GM10266 (cell line): ENCODE data around the gene LRRIQ1.

ENCODE experiments used
- DNase-seq: peaks from one replicate; pipeline ENCODE4 v3.0.0; 2012; ENCODE audit errors: extremely low spot score
- CTCF ChIP-seq: IDR thresholded peaks from 2 replicates; pipeline ENCODE4 v1.5.1; 2012; ENCODE audit warnings: mild to moderate bottlenecking, low read depth; ENCODE audit not compliant: control insufficient read depth, insufficient read depth; ENCODE audit errors: missing control alignments

Gene LRRIQ1

DNA sequence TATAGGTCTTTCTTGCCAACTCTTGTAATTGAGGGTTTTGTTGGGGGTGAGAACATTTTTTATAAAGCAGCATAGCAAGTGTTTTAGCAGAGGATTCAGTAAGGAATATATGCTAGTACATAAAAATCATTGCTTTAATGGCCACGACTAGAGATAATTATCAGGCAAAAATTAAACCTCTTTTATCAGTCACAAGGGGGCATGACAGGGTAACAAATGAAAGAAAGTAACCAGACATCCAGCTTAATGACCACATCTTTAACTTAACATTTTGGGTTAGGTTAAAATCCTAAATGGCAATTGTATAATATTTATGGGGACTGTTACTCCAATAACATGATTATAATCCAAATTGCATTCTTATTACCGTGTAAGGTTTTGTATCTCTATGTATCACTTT lies 119.6 kb downstream of the LRRIQ1 start:
- no peak for TF ChIP-seq CTCF
- no peak for DNase-seq

- no peak for DNase-seq
- TF ChIP-seq CTCF: no peak
Observed at GRCh38 chr12:85156569-85156968, 120.4 kb downstream of the LRRIQ1 start.

GRCh38 chr12:85157035-85157603 lies 121.0 kb downstream of the LRRIQ1 start:
- DNase-seq: no peak
- no peak for TF ChIP-seq CTCF

DNA sequence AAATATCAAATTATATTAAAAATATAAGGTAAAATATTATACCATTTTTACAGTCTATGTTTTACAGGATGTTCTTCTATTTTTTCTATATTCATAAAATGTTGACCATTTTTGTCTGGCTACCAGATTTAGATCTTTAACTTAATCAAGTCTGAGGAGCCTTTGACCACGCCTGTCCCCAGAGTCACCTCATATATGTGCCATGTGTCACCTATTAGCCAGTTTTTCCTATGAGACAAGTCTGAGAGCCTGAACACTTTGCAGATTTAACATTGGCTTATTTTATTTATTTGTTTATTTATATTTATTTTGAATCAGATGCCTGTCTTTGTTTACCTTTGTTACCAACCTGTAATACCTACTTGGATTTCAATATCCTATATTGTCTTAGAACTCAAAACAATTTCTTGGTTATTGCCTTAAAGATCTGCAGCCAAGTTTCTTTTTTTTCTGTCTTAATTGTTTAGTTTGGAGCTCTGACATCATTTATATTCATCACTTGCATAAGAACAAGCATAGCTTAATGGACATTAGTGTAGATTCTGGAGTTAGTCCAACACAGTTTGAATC lies 127.7 kb downstream of the LRRIQ1 start:
- no peak for DNase-seq
- no peak for TF ChIP-seq CTCF

GRCh38 chr12:85179680-85180270 lies 143.6 kb downstream of the LRRIQ1 start:
- DNase-seq: no peak
- TF ChIP-seq CTCF: no peak

- no peak for TF ChIP-seq CTCF
- DNase-seq: no peak
Observed at GRCh38 chr12:85182699-85183098, 146.5 kb downstream of the LRRIQ1 start.

- TF ChIP-seq CTCF: no peak
- DNase-seq: no peak
Observed at GRCh38 chr12:85183855-85184254, 147.7 kb downstream of the LRRIQ1 start.
